Ishikawa (cell line): Measurements from ENCODE around the gene RBM20.

ENCODE experiments used
- CEBPB ChIP-seq: IDR thresholded peaks from 2 replicates; pipeline ENCODE4 v1.6.1; 2012
- CREB1 ChIP-seq: IDR thresholded peaks from 2 replicates; pipeline ENCODE4 v1.6.1; 2012; ENCODE audit warnings: low read depth
- EGR1 ChIP-seq: IDR thresholded peaks from 2 replicates; pipeline ENCODE4 v1.6.1; 2012
- EP300 ChIP-seq: IDR thresholded peaks from 2 replicates; pipeline ENCODE4 v1.6.1; 2012; ENCODE audit warnings: borderline replicate concordance
- FOXM1 ChIP-seq: IDR thresholded peaks from 2 replicates; pipeline ENCODE4 v1.6.1; 2012; ENCODE audit warnings: low read depth, borderline replicate concordance
- MAX ChIP-seq: IDR thresholded peaks from 2 replicates; pipeline ENCODE4 v1.6.1; 2012
- NFIC ChIP-seq: IDR thresholded peaks from 2 replicates; pipeline ENCODE4 v1.6.1; 2012
- RAD21 ChIP-seq: IDR thresholded peaks from 2 replicates; pipeline ENCODE4 v1.6.1; 2012; ENCODE audit warnings: low read depth
- REST ChIP-seq: IDR thresholded peaks from 2 replicates; pipeline ENCODE4 v1.6.1; 2012; ENCODE audit warnings: low read depth, mild to moderate bottlenecking
- TAF1 ChIP-seq: IDR thresholded peaks from 2 replicates; pipeline ENCODE4 v1.6.1; 2012; ENCODE audit warnings: low read depth, mild to moderate bottlenecking
- TCF12 ChIP-seq: IDR thresholded peaks from 2 replicates; pipeline ENCODE4 v1.6.1; 2012; ENCODE audit warnings: low read depth
- TEAD4 ChIP-seq: IDR thresholded peaks from 2 replicates; pipeline ENCODE4 v1.6.1; 2012
- USF1 ChIP-seq: IDR thresholded peaks from 2 replicates; pipeline ENCODE4 v1.6.1; 2012
- YY1 ChIP-seq: IDR thresholded peaks from 2 replicates; pipeline ENCODE4 v1.6.1; 2012; ENCODE audit warnings: low read depth
- ZBTB7A ChIP-seq: IDR thresholded peaks from 2 replicates; pipeline ENCODE4 v1.6.1; 2012; ENCODE audit warnings: low read depth

The RBM20 gene

GRCh38 chr10:110802551-110803238, 158.6 kb downstream of the RBM20 start:
- peak; percentile 77 for TF ChIP-seq USF1
- TF ChIP-seq RAD21, result no peak
- no peak for TF ChIP-seq ZBTB7A
- peak; percentile 59; the same call in 1 of the 2 replicates for TF ChIP-seq EGR1
- TF ChIP-seq CEBPB, result peak; percentile 52; the same call in 1 of the 2 replicates
- peak; percentile 37 for TF ChIP-seq NFIC
- no peak for TF ChIP-seq EP300
- 0 out of 2 replicates have a peak, but pooled peaks have one; percentile 25 for TF ChIP-seq MAX
- TF ChIP-seq CREB1, result no peak
- TF ChIP-seq TCF12, result no peak

- TF ChIP-seq CEBPB (no peak), FOXM1 (no peak), TCF12 (no peak), EP300 (no peak), NFIC (no peak), EGR1 (no peak)
Observed at GRCh38 chr10:110803239-110803749, 159.2 kb downstream of the RBM20 start.

- TF ChIP-seq ZBTB7A (no peak), EGR1 (no peak), TCF12 (no peak), TAF1 (no peak), RAD21 (peak; percentile 68), REST (no peak), EP300 (no peak), TEAD4 (no peak)
Observed at GRCh38 chr10:110803830-110804338, 159.7 kb downstream of the RBM20 start.

GRCh38 chr10:110804376-110804775, 160.2 kb downstream of the RBM20 start:
- TF ChIP-seq MAX, result no peak
- no peak for TF ChIP-seq CREB1
- no peak for TF ChIP-seq NFIC
- TF ChIP-seq TEAD4, result no peak
- no peak for TF ChIP-seq EGR1
- TF ChIP-seq REST, result no peak
- no peak for TF ChIP-seq EP300
- no peak for TF ChIP-seq FOXM1
- TF ChIP-seq ZBTB7A, result no peak
- no peak for TF ChIP-seq TAF1
- no peak for TF ChIP-seq USF1
- TF ChIP-seq RAD21, result no peak
- TF ChIP-seq CEBPB, result no peak
- no peak for TF ChIP-seq YY1
- no peak for TF ChIP-seq TCF12

GRCh38 chr10:110805292-110805691, 161.2 kb downstream of the RBM20 start:
- TF ChIP-seq CEBPB, result no peak
- TF ChIP-seq CREB1, result no peak
- TF ChIP-seq TAF1, result no peak
- TF ChIP-seq FOXM1, result no peak
- no peak for TF ChIP-seq MAX
- no peak for TF ChIP-seq NFIC
- TF ChIP-seq RAD21, result no peak
- TF ChIP-seq EGR1, result no peak
- no peak for TF ChIP-seq TCF12
- TF ChIP-seq TEAD4, result no peak
- TF ChIP-seq EP300, result no peak
- no peak for TF ChIP-seq YY1
- TF ChIP-seq REST, result no peak
- TF ChIP-seq USF1, result no peak
- no peak for TF ChIP-seq ZBTB7A
